Measurements from ENCODE around the gene ZSCAN4.

DNA sequence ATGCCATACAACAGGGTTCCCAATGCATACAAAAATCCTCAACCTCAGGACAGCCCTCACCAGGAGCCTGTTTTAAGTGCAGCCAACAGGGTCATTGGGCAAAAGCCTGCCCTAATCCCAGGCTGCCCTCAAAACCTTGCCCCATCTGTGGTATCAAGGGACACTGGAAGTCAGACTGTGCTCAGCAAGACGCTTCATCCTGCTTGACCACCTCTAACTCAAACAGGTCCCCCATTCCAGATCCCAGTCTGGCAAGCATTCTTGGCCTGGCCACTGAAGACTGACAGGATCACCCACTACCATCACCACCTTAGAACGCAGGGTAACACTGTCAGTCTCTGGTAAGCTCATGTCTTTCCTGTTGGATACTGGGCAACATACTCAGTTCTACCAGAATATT, 15.0 kb upstream of the ZSCAN4 start:
- TF ChIP-seq, protein P1, sequence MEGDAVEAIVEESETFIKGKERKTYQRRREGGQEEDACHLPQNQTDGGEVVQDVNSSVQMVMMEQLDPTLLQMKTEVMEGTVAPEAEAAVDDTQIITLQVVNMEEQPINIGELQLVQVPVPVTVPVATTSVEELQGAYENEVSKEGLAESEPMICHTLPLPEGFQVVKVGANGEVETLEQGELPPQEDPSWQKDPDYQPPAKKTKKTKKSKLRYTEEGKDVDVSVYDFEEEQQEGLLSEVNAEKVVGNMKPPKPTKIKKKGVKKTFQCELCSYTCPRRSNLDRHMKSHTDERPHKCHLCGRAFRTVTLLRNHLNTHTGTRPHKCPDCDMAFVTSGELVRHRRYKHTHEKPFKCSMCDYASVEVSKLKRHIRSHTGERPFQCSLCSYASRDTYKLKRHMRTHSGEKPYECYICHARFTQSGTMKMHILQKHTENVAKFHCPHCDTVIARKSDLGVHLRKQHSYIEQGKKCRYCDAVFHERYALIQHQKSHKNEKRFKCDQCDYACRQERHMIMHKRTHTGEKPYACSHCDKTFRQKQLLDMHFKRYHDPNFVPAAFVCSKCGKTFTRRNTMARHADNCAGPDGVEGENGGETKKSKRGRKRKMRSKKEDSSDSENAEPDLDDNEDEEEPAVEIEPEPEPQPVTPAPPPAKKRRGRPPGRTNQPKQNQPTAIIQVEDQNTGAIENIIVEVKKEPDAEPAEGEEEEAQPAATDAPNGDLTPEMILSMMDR (IDR thresholded peaks at IDR 0.05; ENCODE audit: poor library complexity) = no peak
- TF ChIP-seq EZH2 (IDR thresholded peaks at IDR 0.05; ENCODE audit: borderline replicate concordance) (no peak), EZH2phosphoT487 (IDR thresholded peaks at IDR 0.05; ENCODE audit: low read depth, severe bottlenecking, unreplicated experiment) (no peak)
